HepG2 (cell line): ENCODE results near the gene EPB41L1. TPM values are rescaled to one million over a fixed set of nuclear protein-coding genes. Genes with fewer than 3 reads are reported as not detected.

Source experiments
- ELF1 ChIP-seq: sonication (generic); formaldehyde crosslinking; IDR thresholded peaks from 2 replicates; pipeline ENCODE4 v1.4.0; 2020; ENCODE audit warnings: missing genetic modification reagents
- EP300 ChIP-seq, 3 experiments: sonication (generic) in 1 of 3; formaldehyde crosslinking in 1 of 3; IDR thresholded peaks; 2 replicates each; pipeline versions ENCODE4 v1.5.1 to v1.6.1; 2011 to 2020; ENCODE audit warnings: low read depth in 2 of 3, low read length in 2 of 3, borderline replicate concordance in 1 of 3, improper control_type of control experiment in 1 of 3, mild to moderate bottlenecking in 1 of 3, missing genetic modification reagents in 1 of 3, moderate library complexity in 1 of 3
- GLI4 ChIP-seq: sonication (generic); formaldehyde crosslinking; IDR thresholded peaks from 2 replicates; pipeline ENCODE4 v1.5.1; 2020; ENCODE audit warnings: missing genetic modification reagents, mild to moderate bottlenecking, moderate library complexity, borderline replicate concordance
- MXI1 ChIP-seq: IDR thresholded peaks from 3 replicates; pipeline ENCODE4 v1.6.1; 2012; ENCODE audit warnings: low read depth, low read length, inconsistent platforms, borderline replicate concordance
- NFIC ChIP-seq: IDR thresholded peaks from 2 replicates; pipeline ENCODE4 v1.6.1; 2012; ENCODE audit warnings: mild to moderate bottlenecking, low read length, inconsistent platforms
- PAWR ChIP-seq: sonication (generic); formaldehyde crosslinking; IDR thresholded peaks from 2 replicates; pipeline ENCODE4 v1.4.0; 2020; ENCODE audit warnings: missing genetic modification reagents, mild to moderate bottlenecking, borderline replicate concordance
- REPIN1 ChIP-seq: sonication (generic); formaldehyde crosslinking; IDR thresholded peaks from 2 replicates; pipeline ENCODE4 v1.8.0; 2022; ENCODE audit warnings: missing genetic modification reagents, low read depth, mild to moderate bottlenecking, borderline replicate concordance
- YY1 ChIP-seq: IDR thresholded peaks from 2 replicates; pipeline ENCODE4 v1.6.1; 2011; ENCODE audit warnings: low read length, low read depth, moderate library complexity, mild to moderate bottlenecking; ENCODE audit not compliant: insufficient read depth, insufficient replicate concordance
- ZNF331 ChIP-seq: sonication (generic); formaldehyde crosslinking; IDR thresholded peaks from 2 replicates; pipeline ENCODE4 v1.4.0; 2020; ENCODE audit warnings: missing genetic modification reagents
- ZNF343 ChIP-seq: sonication (generic); formaldehyde crosslinking; IDR thresholded peaks from 2 replicates; pipeline ENCODE4 v1.4.0; 2020; ENCODE audit warnings: mild to moderate bottlenecking, missing genetic modification reagents
- ZNF644 ChIP-seq: IDR thresholded peaks from 2 replicates; pipeline ENCODE4 v1.6.1; 2016; ENCODE audit warnings: low read depth
- ZNF674 ChIP-seq: sonication (generic); formaldehyde crosslinking; IDR thresholded peaks from 2 replicates; pipeline ENCODE4 v1.5.0; 2020; ENCODE audit warnings: low read depth, mild to moderate bottlenecking, missing genetic modification reagents
- ZNF788 ChIP-seq: sonication (generic); formaldehyde crosslinking; IDR thresholded peaks from 2 replicates; pipeline ENCODE4 v1.5.0; 2020; ENCODE audit warnings: mild to moderate bottlenecking, missing genetic modification reagents, borderline replicate concordance
- polyA plus RNA-seq, 8 experiments: library from polyadenylated mRNA; depleted of rRNA in 3 of 8; stranded (reverse) in 7 of 8; unstranded in 1 of 8; fragments of >200 nt; fragmentation: Illumina TruSeq in 4 of 8; extraction: Trizol in 4 of 8; gene quantifications; 2 replicates each; pipeline versions ENCODE4 v1.2.1 to v1.2.3, GENCODE V29; 2011 to 2016; ENCODE audit warnings: low read depth in 4 of 8, missing spikeins in 1 of 8, mixed read lengths in 1 of 8; ENCODE audit not compliant: insufficient read depth in 1 of 8
- total RNA-seq, 5 experiments: library from RNA; depleted of rRNA; stranded (reverse); fragments of >200 nt; fragmentation: Illumina TruSeq; extraction: Trizol; gene quantifications; 2 replicates each; pipeline ENCODE4 v1.2.3, GENCODE V29; 2016; ENCODE audit warnings: low read depth in 1 of 5
- TF ChIP-seq, protein P1 (sequence below): IDR thresholded peaks from 2 replicates; pipeline ENCODE4 v1.6.1; 2016; ENCODE audit warnings: low read depth, missing genetic modification reagents, missing compliant biosample characterization
- TF ChIP-seq, protein P2 (sequence below): sonication (generic); formaldehyde crosslinking; IDR thresholded peaks from 2 replicates; pipeline ENCODE4 v1.5.1; 2020; ENCODE audit warnings: mild to moderate bottlenecking, missing genetic modification reagents, borderline replicate concordance
- TF ChIP-seq, protein P3 (sequence below), 2 experiments: fragments of 450-650 bp in 1 of 2; sonication (generic) in 1 of 2; formaldehyde crosslinking; IDR thresholded peaks; 2 replicates each; pipeline versions ENCODE4 v1.5.0 to v1.8.0; 2020 to 2022; ENCODE audit warnings: mild to moderate bottlenecking in 1 of 2, missing genetic modification reagents in 1 of 2
- TF ChIP-seq, protein P4 (sequence below): sonication (generic); formaldehyde crosslinking; IDR thresholded peaks from 2 replicates; pipeline ENCODE4 v1.9.0; 2021; ENCODE audit warnings: missing genetic modification reagents, mild to moderate bottlenecking, borderline replicate concordance
- TF ChIP-seq, protein P5 (sequence below): sonication (generic); formaldehyde crosslinking; IDR thresholded peaks from 2 replicates; pipeline ENCODE4 v1.4.0; 2020; ENCODE audit warnings: missing genetic modification reagents, low read depth, mild to moderate bottlenecking, borderline replicate concordance

EPB41L1 gene
- total and polyA plus RNA-seq, 2 of the 13 experiments (the other 11 are each of a cell fraction or from before 2014, with no cell fraction given): 16.7 to 39.0 TPM

DNA sequence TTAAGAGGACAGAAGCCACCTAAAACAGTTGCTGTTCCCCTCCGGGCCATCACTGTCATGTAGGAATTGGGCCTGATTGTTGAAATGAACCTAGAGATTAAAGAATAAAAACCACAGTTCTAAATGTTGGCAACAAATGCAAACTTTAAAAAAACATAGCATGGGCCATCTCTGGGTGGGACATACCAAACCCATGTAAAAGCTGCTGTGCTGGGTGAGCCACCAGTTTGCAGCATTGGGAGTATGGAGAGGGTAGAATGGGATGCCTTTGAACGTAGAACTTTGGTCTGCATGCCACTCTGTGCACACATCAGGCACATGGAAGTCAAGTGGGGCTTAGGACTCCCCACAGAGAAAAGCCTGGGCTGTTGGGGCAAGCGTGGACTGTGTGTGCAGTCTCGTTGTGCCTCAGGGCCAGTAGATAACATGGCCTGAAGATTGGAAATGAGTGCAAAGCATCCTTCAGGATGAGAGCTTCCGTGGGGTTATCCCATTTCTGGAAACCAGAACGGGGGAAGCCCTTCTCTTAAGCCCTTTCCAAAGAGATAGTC lies 28.1 kb downstream of the EPB41L1 start (continued):
- TF ChIP-seq, protein P1, sequence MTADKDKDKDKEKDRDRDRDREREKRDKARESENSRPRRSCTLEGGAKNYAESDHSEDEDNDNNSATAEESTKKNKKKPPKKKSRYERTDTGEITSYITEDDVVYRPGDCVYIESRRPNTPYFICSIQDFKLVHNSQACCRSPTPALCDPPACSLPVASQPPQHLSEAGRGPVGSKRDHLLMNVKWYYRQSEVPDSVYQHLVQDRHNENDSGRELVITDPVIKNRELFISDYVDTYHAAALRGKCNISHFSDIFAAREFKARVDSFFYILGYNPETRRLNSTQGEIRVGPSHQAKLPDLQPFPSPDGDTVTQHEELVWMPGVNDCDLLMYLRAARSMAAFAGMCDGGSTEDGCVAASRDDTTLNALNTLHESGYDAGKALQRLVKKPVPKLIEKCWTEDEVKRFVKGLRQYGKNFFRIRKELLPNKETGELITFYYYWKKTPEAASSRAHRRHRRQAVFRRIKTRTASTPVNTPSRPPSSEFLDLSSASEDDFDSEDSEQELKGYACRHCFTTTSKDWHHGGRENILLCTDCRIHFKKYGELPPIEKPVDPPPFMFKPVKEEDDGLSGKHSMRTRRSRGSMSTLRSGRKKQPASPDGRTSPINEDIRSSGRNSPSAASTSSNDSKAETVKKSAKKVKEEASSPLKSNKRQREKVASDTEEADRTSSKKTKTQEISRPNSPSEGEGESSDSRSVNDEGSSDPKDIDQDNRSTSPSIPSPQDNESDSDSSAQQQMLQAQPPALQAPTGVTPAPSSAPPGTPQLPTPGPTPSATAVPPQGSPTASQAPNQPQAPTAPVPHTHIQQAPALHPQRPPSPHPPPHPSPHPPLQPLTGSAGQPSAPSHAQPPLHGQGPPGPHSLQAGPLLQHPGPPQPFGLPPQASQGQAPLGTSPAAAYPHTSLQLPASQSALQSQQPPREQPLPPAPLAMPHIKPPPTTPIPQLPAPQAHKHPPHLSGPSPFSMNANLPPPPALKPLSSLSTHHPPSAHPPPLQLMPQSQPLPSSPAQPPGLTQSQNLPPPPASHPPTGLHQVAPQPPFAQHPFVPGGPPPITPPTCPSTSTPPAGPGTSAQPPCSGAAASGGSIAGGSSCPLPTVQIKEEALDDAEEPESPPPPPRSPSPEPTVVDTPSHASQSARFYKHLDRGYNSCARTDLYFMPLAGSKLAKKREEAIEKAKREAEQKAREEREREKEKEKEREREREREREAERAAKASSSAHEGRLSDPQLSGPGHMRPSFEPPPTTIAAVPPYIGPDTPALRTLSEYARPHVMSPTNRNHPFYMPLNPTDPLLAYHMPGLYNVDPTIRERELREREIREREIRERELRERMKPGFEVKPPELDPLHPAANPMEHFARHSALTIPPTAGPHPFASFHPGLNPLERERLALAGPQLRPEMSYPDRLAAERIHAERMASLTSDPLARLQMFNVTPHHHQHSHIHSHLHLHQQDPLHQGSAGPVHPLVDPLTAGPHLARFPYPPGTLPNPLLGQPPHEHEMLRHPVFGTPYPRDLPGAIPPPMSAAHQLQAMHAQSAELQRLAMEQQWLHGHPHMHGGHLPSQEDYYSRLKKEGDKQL (CRISPR knock-in tag): no peak
- TF ChIP-seq MXI1 (no peak; the same call in 2 of the 3 replicates), NFIC (no peak), ZNF674 (CRISPR knock-in tag) (no peak), PAWR (CRISPR knock-in tag) (no peak), REPIN1 (0 out of 2 replicates have a peak, but pooled peaks have one; percentile 3), ZNF788 (CRISPR knock-in tag) (no peak), ZNF343 (no peak), ZNF644 (CRISPR knock-in tag) (peak; percentile 93), GLI4 (no peak), EP300 (IDR thresholded peaks at IDR 0.05; ENCODE audit: low read depth in 2 of 2, low read length in 2 of 2) (peak; percentile 22 to 51; a peak in 1 of 4 replicates), EP300 (CRISPR knock-in tag; IDR thresholded peaks at IDR 0.05; ENCODE audit: borderline replicate concordance) (peak; percentile 44), ELF1 (CRISPR knock-in tag) (peak; percentile 16; the same call in 1 of the 2 replicates), ZNF331 (CRISPR knock-in tag) (peak; percentile 48; the same call in 1 of the 2 replicates), YY1 (no peak)
- TF ChIP-seq, protein P2, sequence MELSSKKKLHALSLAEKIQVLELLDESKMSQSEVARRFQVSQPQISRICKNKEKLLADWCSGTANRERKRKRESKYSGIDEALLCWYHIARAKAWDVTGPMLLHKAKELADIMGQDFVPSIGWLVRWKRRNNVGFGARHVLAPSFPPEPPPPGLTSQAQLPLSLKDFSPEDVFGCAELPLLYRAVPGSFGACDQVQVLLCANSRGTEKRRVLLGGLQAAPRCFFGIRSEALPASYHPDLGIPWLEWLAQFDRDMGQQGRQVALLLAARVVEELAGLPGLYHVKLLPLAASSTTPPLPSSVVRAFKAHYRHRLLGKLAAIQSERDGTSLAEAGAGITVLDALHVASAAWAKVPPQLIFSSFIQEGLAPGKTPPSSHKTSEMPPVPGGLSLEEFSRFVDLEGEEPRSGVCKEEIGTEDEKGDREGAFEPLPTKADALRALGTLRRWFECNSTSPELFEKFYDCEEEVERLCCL (CRISPR knock-in tag): no peak
- TF ChIP-seq, protein P3, sequence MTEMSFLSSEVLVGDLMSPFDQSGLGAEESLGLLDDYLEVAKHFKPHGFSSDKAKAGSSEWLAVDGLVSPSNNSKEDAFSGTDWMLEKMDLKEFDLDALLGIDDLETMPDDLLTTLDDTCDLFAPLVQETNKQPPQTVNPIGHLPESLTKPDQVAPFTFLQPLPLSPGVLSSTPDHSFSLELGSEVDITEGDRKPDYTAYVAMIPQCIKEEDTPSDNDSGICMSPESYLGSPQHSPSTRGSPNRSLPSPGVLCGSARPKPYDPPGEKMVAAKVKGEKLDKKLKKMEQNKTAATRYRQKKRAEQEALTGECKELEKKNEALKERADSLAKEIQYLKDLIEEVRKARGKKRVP (CRISPR knock-in tag; IDR thresholded peaks at IDR 0.05): no peak
- TF ChIP-seq, protein P4, sequence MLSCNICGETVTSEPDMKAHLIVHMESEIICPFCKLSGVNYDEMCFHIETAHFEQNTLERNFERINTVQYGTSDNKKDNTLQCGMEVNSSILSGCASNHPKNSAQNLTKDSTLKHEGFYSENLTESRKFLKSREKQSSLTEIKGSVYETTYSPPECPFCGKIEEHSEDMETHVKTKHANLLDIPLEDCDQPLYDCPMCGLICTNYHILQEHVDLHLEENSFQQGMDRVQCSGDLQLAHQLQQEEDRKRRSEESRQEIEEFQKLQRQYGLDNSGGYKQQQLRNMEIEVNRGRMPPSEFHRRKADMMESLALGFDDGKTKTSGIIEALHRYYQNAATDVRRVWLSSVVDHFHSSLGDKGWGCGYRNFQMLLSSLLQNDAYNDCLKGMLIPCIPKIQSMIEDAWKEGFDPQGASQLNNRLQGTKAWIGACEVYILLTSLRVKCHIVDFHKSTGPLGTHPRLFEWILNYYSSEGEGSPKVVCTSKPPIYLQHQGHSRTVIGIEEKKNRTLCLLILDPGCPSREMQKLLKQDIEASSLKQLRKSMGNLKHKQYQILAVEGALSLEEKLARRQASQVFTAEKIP: no peak
- TF ChIP-seq, protein P5, sequence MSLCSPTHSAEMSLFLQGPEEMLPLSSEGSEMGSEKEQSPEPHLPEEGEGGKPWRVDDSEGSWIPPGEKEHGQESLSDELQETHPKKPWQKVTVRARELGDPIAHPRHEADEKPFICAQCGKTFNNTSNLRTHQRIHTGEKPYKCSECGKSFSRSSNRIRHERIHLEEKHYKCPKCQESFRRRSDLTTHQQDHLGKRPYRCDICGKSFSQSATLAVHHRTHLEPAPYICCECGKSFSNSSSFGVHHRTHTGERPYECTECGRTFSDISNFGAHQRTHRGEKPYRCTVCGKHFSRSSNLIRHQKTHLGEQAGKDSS: no peak
